Measurements from ENCODE around the gene AGAP2. TPM values are rescaled to one million over a fixed set of nuclear protein-coding genes. Genes with fewer than 3 reads are reported as not detected.

AGAP2 gene
- total and polyA plus RNA-seq, 2 of the 13 experiments (the other 11 are each of a cell fraction or from before 2014, with no cell fraction given): 0.38 to 0.45 TPM

- TF ChIP-seq, protein P1, sequence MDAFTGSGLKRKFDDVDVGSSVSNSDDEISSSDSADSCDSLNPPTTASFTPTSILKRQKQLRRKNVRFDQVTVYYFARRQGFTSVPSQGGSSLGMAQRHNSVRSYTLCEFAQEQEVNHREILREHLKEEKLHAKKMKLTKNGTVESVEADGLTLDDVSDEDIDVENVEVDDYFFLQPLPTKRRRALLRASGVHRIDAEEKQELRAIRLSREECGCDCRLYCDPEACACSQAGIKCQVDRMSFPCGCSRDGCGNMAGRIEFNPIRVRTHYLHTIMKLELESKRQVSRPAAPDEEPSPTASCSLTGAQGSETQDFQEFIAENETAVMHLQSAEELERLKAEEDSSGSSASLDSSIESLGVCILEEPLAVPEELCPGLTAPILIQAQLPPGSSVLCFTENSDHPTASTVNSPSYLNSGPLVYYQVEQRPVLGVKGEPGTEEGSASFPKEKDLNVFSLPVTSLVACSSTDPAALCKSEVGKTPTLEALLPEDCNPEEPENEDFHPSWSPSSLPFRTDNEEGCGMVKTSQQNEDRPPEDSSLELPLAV (CRISPR knock-in tag; conservative IDR thresholded peaks at IDR 0.05; ENCODE audit: low read depth): no peak
- 0 out of 2 replicates have a peak, but pooled peaks have one; percentile 33 for TF ChIP-seq TMF1 (CRISPR knock-in tag; IDR thresholded peaks at IDR 0.05; ENCODE audit: low read depth)
- TF ChIP-seq, protein P2, sequence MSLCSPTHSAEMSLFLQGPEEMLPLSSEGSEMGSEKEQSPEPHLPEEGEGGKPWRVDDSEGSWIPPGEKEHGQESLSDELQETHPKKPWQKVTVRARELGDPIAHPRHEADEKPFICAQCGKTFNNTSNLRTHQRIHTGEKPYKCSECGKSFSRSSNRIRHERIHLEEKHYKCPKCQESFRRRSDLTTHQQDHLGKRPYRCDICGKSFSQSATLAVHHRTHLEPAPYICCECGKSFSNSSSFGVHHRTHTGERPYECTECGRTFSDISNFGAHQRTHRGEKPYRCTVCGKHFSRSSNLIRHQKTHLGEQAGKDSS (CRISPR knock-in tag; IDR thresholded peaks at IDR 0.05; ENCODE audit: borderline replicate concordance, low read depth): peak; percentile 84; the same call in 1 of the 2 replicates
- peak; percentile 99 for TF ChIP-seq HIVEP1 (CRISPR knock-in tag; IDR thresholded peaks at IDR 0.05)
- TF ChIP-seq KDM3A (CRISPR knock-in tag; IDR thresholded peaks at IDR 0.05; ENCODE audit: low read depth): peak; percentile 53; the same call in 1 of the 2 replicates
- TF ChIP-seq HNRNPLL (IDR thresholded peaks at IDR 0.05; ENCODE audit: low read depth, low read length, poor library complexity, severe bottlenecking): peak; percentile 90
- TF ChIP-seq SNRNP70 (IDR thresholded peaks at IDR 0.05; ENCODE audit: low read depth, low read length): no peak
- peak; percentile 60; the same call in 1 of the 2 replicates for TF ChIP-seq ZNF589 (CRISPR knock-in tag; conservative IDR thresholded peaks at IDR 0.05)
- peak; percentile 100 for TF ChIP-seq DMAP1 (CRISPR knock-in tag; IDR thresholded peaks at IDR 0.05)
- TF ChIP-seq, protein P3, sequence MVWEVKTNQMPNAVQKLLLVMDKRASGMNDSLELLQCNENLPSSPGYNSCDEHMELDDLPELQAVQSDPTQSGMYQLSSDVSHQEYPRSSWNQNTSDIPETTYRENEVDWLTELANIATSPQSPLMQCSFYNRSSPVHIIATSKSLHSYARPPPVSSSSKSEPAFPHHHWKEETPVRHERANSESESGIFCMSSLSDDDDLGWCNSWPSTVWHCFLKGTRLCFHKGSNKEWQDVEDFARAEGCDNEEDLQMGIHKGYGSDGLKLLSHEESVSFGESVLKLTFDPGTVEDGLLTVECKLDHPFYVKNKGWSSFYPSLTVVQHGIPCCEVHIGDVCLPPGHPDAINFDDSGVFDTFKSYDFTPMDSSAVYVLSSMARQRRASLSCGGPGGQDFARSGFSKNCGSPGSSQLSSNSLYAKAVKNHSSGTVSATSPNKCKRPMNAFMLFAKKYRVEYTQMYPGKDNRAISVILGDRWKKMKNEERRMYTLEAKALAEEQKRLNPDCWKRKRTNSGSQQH (CRISPR knock-in tag; IDR thresholded peaks at IDR 0.05; ENCODE audit: low read depth): peak; percentile 74
- TF ChIP-seq, protein P4, sequence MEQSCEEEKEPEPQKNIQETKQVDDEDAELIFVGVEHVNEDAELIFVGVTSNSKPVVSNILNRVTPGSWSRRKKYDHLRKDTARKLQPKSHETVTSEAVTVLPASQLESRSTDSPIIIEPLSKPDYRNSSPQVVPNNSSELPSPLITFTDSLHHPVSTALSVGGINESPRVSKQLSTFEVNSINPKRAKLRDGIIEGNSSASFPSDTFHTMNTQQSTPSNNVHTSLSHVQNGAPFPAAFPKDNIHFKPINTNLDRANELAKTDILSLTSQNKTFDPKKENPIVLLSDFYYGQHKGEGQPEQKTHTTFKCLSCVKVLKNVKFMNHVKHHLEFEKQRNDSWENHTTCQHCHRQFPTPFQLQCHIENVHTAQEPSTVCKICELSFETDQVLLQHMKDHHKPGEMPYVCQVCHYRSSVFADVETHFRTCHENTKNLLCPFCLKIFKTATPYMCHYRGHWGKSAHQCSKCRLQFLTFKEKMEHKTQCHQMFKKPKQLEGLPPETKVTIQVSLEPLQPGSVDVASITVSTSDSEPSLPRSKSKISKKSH (CRISPR knock-in tag; IDR thresholded peaks at IDR 0.05; ENCODE audit: borderline replicate concordance): peak; percentile 92
- peak; percentile 71 for TF ChIP-seq MED1 (CRISPR knock-in tag; IDR thresholded peaks at IDR 0.05)
- no peak for TF ChIP-seq RFX1 (IDR thresholded peaks at IDR 0.05)
- peak; percentile 90 for TF ChIP-seq U2AF1 (optimal IDR thresholded peaks at IDR 0.05; ENCODE audit: low read depth, low read length)
- peak; percentile 91 for TF ChIP-seq ZNF556 (CRISPR knock-in tag; IDR thresholded peaks at IDR 0.05; ENCODE audit: borderline replicate concordance)
- TF ChIP-seq ZNF276 (CRISPR knock-in tag; IDR thresholded peaks at IDR 0.05; ENCODE audit: low read depth): peak; percentile 63; the same call in 1 of the 2 replicates
- TF ChIP-seq SMAD9 (CRISPR knock-in tag; IDR thresholded peaks at IDR 0.05): no peak
- TF ChIP-seq PHF5A (CRISPR knock-in tag; IDR thresholded peaks at IDR 0.05; ENCODE audit: low read depth, unreplicated experiment): peak; percentile 49
- TF ChIP-seq MYC (CRISPR knock-in tag; IDR thresholded peaks at IDR 0.05; ENCODE audit: borderline replicate concordance): peak; percentile 100
- no peak for TF ChIP-seq ZNF746 (CRISPR knock-in tag; IDR thresholded peaks at IDR 0.05)
- peak; percentile 80 for TF ChIP-seq NR2C2 (CRISPR knock-in tag; IDR thresholded peaks at IDR 0.05; ENCODE audit: borderline replicate concordance)
Observed at GRCh38 chr12:57771873-57772428, 33.4 kb upstream of the AGAP2 start, which contains the start of gene METTL1 (continued).
